ENCODE measurements around the gene GALNTL6. TPM values are rescaled to one million over a fixed set of nuclear protein-coding genes. Genes with fewer than 3 reads are reported as not detected.

GALNTL6 gene
- total and polyA plus RNA-seq, 2 donors (not counting 3 experiments of a cell fraction or from before 2014, with no cell fraction given): not detected

DNA sequence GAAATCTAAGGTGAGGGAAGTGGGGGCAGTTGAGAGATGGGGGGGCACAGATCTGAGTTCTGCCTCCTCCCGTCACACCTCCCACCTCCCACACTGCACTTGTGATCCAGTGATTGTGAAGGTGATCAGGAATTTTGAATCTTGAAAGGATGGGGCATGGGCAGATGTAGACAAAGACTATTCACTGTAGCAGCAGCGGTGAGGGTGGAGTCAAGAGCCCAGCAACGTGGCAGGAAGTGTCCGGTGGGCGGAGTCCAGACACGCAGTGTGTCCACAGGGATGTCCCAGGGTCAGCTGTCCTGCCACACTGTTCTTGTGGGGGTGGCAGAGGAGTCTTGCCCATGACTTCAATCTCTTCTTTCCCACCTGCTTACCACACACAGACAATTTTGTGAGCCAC, 1024.9 kb downstream of the GALNTL6 start:
- Histone ChIP-seq H2AFZ (ENCODE audit: low read depth, low read length) (no peak overlapping the region), H3K9me1 (replicated peaks; ENCODE audit: control insufficient read depth, extremely low read depth, insufficient read depth, low read length) (no peaks in the 10 kb centered on the region), H3K27me3 (ENCODE audit: control insufficient read depth in 2 of 2, insufficient read depth in 2 of 2, low read length in 2 of 2) (no peaks in the 10 kb centered on the region), H3K79me2 (ENCODE audit: control insufficient read depth, insufficient read depth, low read length) (no peaks in the 10 kb centered on the region), H4K20me1 (replicated peaks; ENCODE audit: control insufficient read depth, extremely low read depth, insufficient read depth, low read length) (no peaks in the 10 kb centered on the region), H3K9ac (replicated peaks; ENCODE audit: extremely low read depth, insufficient read depth, low read length) (no peak overlapping the region), H3K9me3 (replicated peaks; ENCODE audit: control insufficient read depth, insufficient read depth, low read length) (no peaks in the 10 kb centered on the region), H3K4me1 (ENCODE audit: control insufficient read depth, extremely low read depth, insufficient read depth, low read length) (no peaks in the 10 kb centered on the region), H3K4me3 (replicated peaks in 1 of 3; ENCODE audit: insufficient read depth in 1 of 3, low read depth in 1 of 3, low read length in 3 of 3) (no peak overlapping the region), H3K27ac (ENCODE audit: insufficient read depth, low read depth, low read length) (no peak overlapping the region), H3K36me3 (ENCODE audit: control insufficient read depth in 2 of 2, extremely low read depth in 1 of 2, insufficient read depth in 2 of 2, low read length in 2 of 2) (no peaks in the 10 kb centered on the region), H3K4me2 (ENCODE audit: insufficient read depth, low read length) (no peak overlapping the region)
- DNase-seq (ENCODE audit: low read depth, low spot score): no peak
- TF ChIP-seq, protein P1, sequence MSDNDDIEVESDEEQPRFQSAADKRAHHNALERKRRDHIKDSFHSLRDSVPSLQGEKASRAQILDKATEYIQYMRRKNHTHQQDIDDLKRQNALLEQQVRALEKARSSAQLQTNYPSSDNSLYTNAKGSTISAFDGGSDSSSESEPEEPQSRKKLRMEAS (IDR thresholded peaks at IDR 0.05; ENCODE audit: insufficient read depth, insufficient read length): no peak
- TF ChIP-seq GATA2 (IDR thresholded peaks at IDR 0.05; ENCODE audit: insufficient read depth, insufficient read length, low read depth, low read length): no peak
- no peak for TF ChIP-seq POLR2AphosphoS5 (IDR thresholded peaks at IDR 0.05; ENCODE audit: insufficient read depth, low read depth, low read length)
- no peak for TF ChIP-seq JUN (IDR thresholded peaks at IDR 0.05; ENCODE audit: borderline replicate concordance, insufficient read depth, insufficient read length, low read depth)
- TF ChIP-seq POLR2A (IDR thresholded peaks at IDR 0.05; ENCODE audit: low read depth, low read length): no peak
- no peak for TF ChIP-seq MYC (IDR thresholded peaks at IDR 0.05; ENCODE audit: low read depth, low read length)
- TF ChIP-seq EZH2 (IDR thresholded peaks at IDR 0.05; ENCODE audit: borderline replicate concordance, low read depth, low read length, severe bottlenecking): no peak
- TF ChIP-seq, protein P2, sequence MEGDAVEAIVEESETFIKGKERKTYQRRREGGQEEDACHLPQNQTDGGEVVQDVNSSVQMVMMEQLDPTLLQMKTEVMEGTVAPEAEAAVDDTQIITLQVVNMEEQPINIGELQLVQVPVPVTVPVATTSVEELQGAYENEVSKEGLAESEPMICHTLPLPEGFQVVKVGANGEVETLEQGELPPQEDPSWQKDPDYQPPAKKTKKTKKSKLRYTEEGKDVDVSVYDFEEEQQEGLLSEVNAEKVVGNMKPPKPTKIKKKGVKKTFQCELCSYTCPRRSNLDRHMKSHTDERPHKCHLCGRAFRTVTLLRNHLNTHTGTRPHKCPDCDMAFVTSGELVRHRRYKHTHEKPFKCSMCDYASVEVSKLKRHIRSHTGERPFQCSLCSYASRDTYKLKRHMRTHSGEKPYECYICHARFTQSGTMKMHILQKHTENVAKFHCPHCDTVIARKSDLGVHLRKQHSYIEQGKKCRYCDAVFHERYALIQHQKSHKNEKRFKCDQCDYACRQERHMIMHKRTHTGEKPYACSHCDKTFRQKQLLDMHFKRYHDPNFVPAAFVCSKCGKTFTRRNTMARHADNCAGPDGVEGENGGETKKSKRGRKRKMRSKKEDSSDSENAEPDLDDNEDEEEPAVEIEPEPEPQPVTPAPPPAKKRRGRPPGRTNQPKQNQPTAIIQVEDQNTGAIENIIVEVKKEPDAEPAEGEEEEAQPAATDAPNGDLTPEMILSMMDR (IDR thresholded peaks at IDR 0.05; ENCODE audit: extremely low read depth in 1 of 2, insufficient read depth in 1 of 2, low read depth in 1 of 2, low read length in 2 of 2): no peak
- TF ChIP-seq FOS (IDR thresholded peaks at IDR 0.05; ENCODE audit: borderline replicate concordance, insufficient read depth, low read length): no peak
- POLR2A ChIA-PET: no interaction called here
- no TSS peak for BruUV-seq (replicated peaks)
- CTCF ChIA-PET: no interaction called here
- intact Hi-C loops (cut with micrococcal nuclease): no loop called here
- no peak for FAIRE-seq
- dilution Hi-C loops (cut with MboI; ENCODE audit: extremely low pct_ligation_motif_present, low sequenced_read_pairs): no loop called here

Measured in endothelial cell of umbilical vein (primary cell).